Measurements from ENCODE around the gene CCL19. TPM values are rescaled to one million over a fixed set of nuclear protein-coding genes. Genes with fewer than 3 reads are reported as not detected.

The CCL19 gene
- not detected for total RNA-seq (2021; ENCODE audit: unreplicated experiment)
- not detected in 2 replicates for polyA plus RNA-seq (2012)
- Bru-seq, nascent RNA, result not detected
- BruChase-seq, experiment 1, labeled RNA remaining after a 6-hour chase, result not detected
- BruChase-seq, experiment 2, labeled RNA remaining after a 2-hour chase, result not detected
- long read RNA-seq, result 0 reads

- DNase-seq (ENCODE audit: low read depth, low spot score) (no peak), ATAC-seq (no peak)
- H2AFZ ChIP-seq (ENCODE audit: low read depth, low read length, poor library complexity, severe bottlenecking), result no peak within 1 kb of the TSS
- H3K9ac ChIP-seq (ENCODE audit: low read length), result no peak within 1 kb of the TSS
- H3K4me3 ChIP-seq (replicated peaks in 1 of 2; ENCODE audit: low read depth in 1 of 2, low read length in 2 of 2), result no peak within 1 kb of the TSS
- H3K27me3 ChIP-seq (ENCODE audit: insufficient read depth, low read length), result no peaks in the 10 kb centered on the region
- H3K4me1 ChIP-seq (ENCODE audit: control insufficient read depth in 1 of 2, insufficient read depth in 2 of 2, low read length in 2 of 2), result no peaks in the 10 kb centered on the region
- no peaks in the 10 kb centered on the region for H3K79me2 ChIP-seq (ENCODE audit: insufficient read depth, low read length)
- no TSS peak for BruUV-seq (replicated peaks)
- H3K36me3 ChIP-seq (ENCODE audit: control insufficient read depth in 1 of 2, insufficient read depth in 2 of 2, low read length in 2 of 2), result no peaks in the 10 kb centered on the region
- H3K9me3 ChIP-seq (ENCODE audit: control insufficient read depth in 1 of 2, insufficient read depth in 1 of 2, low read depth in 1 of 2, low read length in 2 of 2), result no peaks in the 10 kb centered on the region
- no peak within 1 kb of the TSS for H3K27ac ChIP-seq (ENCODE audit: low read depth, low read length)
- H3K4me2 ChIP-seq (ENCODE audit: low read length), result no peak within 1 kb of the TSS
- H4K20me1 ChIP-seq (ENCODE audit: insufficient read depth), result no peaks in the 10 kb centered on the region
- no peaks in the 10 kb centered on the region for H3K9me2 ChIP-seq (ENCODE audit: insufficient read depth)
- ChIA-PET RAD21 (ENCODE audit: low non-redundant PET in 1 of 2, low total read pairs in 2 of 2, uncharacterized antibody in 2 of 2, unreplicated experiment in 2 of 2) (no interaction called here), POLR2A (no interaction called here), CTCF (interaction anchor here (1.9 kb wide), 1 partner anchor 12 kb away, joined by 8 read pairs; no protein-coding TSS in a partner anchor)
- intact Hi-C loops (cut with micrococcal nuclease), result no loop called here
- TF ChIP-seq CEBPB (IDR thresholded peaks at IDR 0.05; ENCODE audit: low read depth) (no peak), REST (IDR thresholded peaks at IDR 0.05; ENCODE audit: low read depth) (no peak), RAD21 (IDR thresholded peaks at IDR 0.05; ENCODE audit: low read depth) (no peak), POLR2AphosphoS5 (IDR thresholded peaks at IDR 0.05; ENCODE audit: low read depth, low read length) (no peak), TCF7L2 (IDR thresholded peaks at IDR 0.05; ENCODE audit: borderline replicate concordance, extremely low read depth, insufficient read depth, insufficient read length) (no peak), ZBTB33 (IDR thresholded peaks at IDR 0.05; ENCODE audit: extremely low read depth, insufficient replicate concordance, low read length) (no peak), SRF (IDR thresholded peaks at IDR 0.05; ENCODE audit: low read depth) (no peak), EZH2 (IDR thresholded peaks at IDR 0.05) (no peak), MAX (IDR thresholded peaks at IDR 0.05) (no peak), JUND (IDR thresholded peaks at IDR 0.05) (no peak)
- TF ChIP-seq, protein P1, sequence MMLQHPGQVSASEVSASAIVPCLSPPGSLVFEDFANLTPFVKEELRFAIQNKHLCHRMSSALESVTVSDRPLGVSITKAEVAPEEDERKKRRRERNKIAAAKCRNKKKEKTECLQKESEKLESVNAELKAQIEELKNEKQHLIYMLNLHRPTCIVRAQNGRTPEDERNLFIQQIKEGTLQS (IDR thresholded peaks at IDR 0.05), result no peak
- TF ChIP-seq, protein P2, sequence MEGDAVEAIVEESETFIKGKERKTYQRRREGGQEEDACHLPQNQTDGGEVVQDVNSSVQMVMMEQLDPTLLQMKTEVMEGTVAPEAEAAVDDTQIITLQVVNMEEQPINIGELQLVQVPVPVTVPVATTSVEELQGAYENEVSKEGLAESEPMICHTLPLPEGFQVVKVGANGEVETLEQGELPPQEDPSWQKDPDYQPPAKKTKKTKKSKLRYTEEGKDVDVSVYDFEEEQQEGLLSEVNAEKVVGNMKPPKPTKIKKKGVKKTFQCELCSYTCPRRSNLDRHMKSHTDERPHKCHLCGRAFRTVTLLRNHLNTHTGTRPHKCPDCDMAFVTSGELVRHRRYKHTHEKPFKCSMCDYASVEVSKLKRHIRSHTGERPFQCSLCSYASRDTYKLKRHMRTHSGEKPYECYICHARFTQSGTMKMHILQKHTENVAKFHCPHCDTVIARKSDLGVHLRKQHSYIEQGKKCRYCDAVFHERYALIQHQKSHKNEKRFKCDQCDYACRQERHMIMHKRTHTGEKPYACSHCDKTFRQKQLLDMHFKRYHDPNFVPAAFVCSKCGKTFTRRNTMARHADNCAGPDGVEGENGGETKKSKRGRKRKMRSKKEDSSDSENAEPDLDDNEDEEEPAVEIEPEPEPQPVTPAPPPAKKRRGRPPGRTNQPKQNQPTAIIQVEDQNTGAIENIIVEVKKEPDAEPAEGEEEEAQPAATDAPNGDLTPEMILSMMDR (IDR thresholded peaks at IDR 0.05 in 2 of 3, conservative IDR thresholded peaks at IDR 0.05 in 1 of 3; ENCODE audit: borderline replicate concordance in 1 of 3, insufficient read depth in 1 of 3, low read depth in 2 of 3, low read length in 2 of 3), result no peak
Measured at GRCh38 chr9:34690983-34691935, at the start of gene CCL19. Gene CCL19 (minus strand): TSS chr9:34691276. CDS start chr9:34691139, 137 bp downstream.

Data from HCT116 (cell line).